ENCODE results near the gene CSF3. TPM values are rescaled to one million over a fixed set of nuclear protein-coding genes. Genes with fewer than 3 reads are reported as not detected.

CSF3 gene
- total RNA-seq, 1 donor from 2014 or later, result not detected

DNA sequence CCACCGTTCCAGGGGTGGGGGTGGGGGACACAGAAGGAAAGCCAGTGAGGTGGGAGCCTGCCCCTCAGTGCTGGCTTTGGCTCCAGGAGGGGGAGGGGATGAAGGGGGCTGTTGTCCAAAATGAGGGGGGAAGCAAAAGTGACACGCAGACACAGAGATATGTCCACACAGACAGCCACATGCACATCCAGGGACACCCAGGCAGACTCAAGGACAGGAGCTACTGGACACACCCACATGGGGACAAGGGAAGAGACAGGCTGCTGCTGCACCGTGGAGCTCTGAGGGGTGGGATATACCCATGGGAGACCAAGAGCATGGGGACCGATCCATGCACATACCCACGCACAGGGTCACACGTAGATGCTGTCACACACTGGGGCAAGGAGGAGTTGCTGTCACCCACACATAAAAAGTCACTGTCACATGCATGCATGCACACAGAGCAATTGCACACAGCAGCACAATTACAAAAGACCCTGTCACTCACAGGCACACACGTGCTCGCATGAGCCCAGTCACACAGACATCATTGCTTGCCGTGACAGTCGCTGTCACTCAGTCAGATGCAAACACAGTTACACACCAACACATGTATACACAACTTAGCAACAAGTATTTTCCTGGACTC is 48.8 kb downstream of the CSF3 start:
- DNase-seq (ENCODE audit: low spot score, unreplicated experiment), result no peak
- peaks cover 40% of the 10 kb centered on the region for H3K4me1 Mint-ChIP-seq (ENCODE audit: low read depth)
- H3K4me3 Mint-ChIP-seq (ENCODE audit: low read depth), result peak overlapping the region; percentile 87

DNA sequence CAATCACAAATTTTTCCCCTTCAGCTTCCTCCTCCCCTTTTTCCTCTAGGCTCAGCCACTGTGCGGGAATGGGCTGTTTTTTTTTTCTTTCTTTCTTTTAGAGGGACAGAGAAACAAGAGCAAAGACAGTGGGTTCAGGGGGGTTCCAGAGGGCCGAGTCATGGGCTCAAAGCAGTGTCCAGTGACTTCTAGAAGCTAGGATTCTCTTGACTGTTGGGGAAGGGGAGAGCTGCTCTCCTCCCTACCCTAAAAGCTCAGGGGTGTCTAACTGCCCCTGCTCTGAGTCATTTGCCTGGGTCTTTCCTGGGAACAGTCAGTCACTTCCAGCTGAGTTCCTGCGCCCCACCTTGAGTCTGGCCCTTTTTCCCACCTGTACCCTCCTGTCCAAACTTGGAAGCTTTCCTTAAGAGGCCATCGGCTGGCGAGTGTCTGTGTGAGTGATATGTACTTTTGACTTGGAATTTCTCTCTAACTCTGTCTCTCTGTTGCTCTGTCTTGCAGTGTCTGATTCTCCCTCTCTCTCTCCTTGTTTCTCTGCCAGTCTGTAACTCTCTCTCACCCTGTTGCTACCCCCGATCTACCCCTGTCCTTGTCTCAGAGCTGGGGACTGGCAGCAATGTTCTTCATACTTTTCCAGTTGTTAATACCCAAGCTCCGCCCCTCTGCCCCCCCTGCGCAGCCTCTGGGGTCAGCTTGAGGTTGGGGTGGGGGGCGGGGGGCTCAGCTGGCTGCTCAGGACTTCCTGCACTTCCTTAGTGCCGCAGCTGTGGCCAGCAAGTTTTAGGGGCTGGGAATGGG is 49.9 kb downstream of the CSF3 start:
- Mint-ChIP-seq H3K4me1 (ENCODE audit: low read depth) (peaks cover 52% of the 10 kb centered on the region), H3K9me3 (ENCODE audit: low read depth) (no peaks in the 10 kb centered on the region), H3K36me3 (ENCODE audit: insufficient read depth) (no peaks in the 10 kb centered on the region), H3K27me3 (peaks cover 16% of the 10 kb centered on the region), H3K4me3 (ENCODE audit: low read depth) (peak overlapping the region; percentile 87), H3K27ac (peak overlapping the region; percentile 82)
- DNase-seq (ENCODE audit: low spot score, unreplicated experiment), result no peak
- TF ChIP-seq, protein P1, sequence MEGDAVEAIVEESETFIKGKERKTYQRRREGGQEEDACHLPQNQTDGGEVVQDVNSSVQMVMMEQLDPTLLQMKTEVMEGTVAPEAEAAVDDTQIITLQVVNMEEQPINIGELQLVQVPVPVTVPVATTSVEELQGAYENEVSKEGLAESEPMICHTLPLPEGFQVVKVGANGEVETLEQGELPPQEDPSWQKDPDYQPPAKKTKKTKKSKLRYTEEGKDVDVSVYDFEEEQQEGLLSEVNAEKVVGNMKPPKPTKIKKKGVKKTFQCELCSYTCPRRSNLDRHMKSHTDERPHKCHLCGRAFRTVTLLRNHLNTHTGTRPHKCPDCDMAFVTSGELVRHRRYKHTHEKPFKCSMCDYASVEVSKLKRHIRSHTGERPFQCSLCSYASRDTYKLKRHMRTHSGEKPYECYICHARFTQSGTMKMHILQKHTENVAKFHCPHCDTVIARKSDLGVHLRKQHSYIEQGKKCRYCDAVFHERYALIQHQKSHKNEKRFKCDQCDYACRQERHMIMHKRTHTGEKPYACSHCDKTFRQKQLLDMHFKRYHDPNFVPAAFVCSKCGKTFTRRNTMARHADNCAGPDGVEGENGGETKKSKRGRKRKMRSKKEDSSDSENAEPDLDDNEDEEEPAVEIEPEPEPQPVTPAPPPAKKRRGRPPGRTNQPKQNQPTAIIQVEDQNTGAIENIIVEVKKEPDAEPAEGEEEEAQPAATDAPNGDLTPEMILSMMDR (IDR thresholded peaks at IDR 0.05; ENCODE audit: unreplicated experiment), result no peak

More for the DNA sequence above, 48.8 kb downstream of the CSF3 start:
- TF ChIP-seq, protein P1 (IDR thresholded peaks at IDR 0.05; ENCODE audit: unreplicated experiment), result no peak
- Mint-ChIP-seq H3K36me3 (ENCODE audit: insufficient read depth) (no peaks in the 10 kb centered on the region), H3K9me3 (ENCODE audit: low read depth) (no peaks in the 10 kb centered on the region), H3K27me3 (peaks cover 20% of the 10 kb centered on the region), H3K27ac (peak overlapping the region; percentile 91)

DNA sequence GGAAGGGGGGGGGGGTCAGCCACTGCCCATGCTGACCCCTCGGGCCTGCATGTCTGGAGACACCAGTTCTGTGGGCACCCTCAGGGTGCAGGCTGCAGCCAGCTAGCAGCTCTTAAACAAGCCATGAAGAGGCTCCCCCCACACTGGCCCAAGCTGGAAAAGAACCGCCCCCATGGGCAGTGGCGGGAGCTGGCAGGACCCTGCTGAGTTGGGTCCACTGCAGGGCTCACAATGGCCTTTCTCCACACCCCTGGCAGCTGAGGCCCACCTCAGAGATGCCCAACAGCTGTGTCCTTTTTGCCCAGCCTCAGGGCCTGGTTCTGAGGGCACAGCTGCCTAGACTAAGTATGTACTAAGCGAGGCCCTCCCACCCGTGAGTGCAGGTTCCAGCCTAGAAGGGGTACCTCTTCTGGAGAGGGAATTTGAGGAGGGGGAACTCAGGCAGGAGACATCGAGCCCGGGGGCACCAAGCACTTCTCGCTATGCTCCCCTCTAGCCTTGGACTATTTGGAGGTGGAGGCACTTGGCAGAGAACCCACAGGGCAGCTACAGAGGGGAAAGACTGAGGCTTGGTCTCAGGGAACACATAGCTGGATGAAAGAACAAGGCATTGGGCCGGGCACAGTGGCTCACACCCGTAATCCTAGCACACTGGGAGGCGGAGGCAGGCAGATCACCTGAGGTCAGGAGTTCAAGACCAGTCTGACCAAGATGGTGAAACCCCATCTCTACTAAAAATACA is 50.7 kb downstream of the CSF3 start:
- Mint-ChIP-seq H3K27ac (no peak overlapping the region), H3K36me3 (ENCODE audit: insufficient read depth) (no peaks in the 10 kb centered on the region), H3K9me3 (ENCODE audit: low read depth) (no peaks in the 10 kb centered on the region), H3K27me3 (peaks cover 13% of the 10 kb centered on the region), H3K4me3 (ENCODE audit: low read depth) (peak overlapping the region; percentile 87), H3K4me1 (ENCODE audit: low read depth) (peaks cover 56% of the 10 kb centered on the region)
- TF ChIP-seq, protein P1 (IDR thresholded peaks at IDR 0.05; ENCODE audit: unreplicated experiment), result no peak
- no peak for DNase-seq (ENCODE audit: low spot score, unreplicated experiment)

Small RNA genes lying within 50 kb of the gene (microRNA-seq; reads per million reads assigned to microRNA genes)
- gene MIR6884 (ENCODE audit: borderline number of aligned reads, unreplicated experiment), result not detected

Other genes with a start within 250 kb of the CSF3 start
- not detected in 2 replicates for gene IKZF3, start 151.1 kb upstream of the CSF3 start, total RNA-seq
- not detected in 2 replicates for gene ZPBP2, start 147.2 kb upstream of the CSF3 start, total RNA-seq
- 25.7 and 25.9 TPM in 2 replicates for gene GSDMB, start 96.8 kb upstream of the CSF3 start, total RNA-seq
- 80.4 and 87.6 TPM in 2 replicates for gene ORMDL3, start 87.8 kb upstream of the CSF3 start, total RNA-seq
- gene LRRC3C, start 87.7 kb upstream of the CSF3 start, total RNA-seq, result not detected in 2 replicates
- not detected in 2 replicates for gene GSDMA, start 52.4 kb upstream of the CSF3 start, total RNA-seq
- 117 and 119 TPM in 2 replicates for gene PSMD3, start 34.6 kb upstream of the CSF3 start, total RNA-seq
- gene MED24, start 39.0 kb downstream of the CSF3 start, total RNA-seq, result 143 and 161 TPM in 2 replicates
- 21.3 and 25.0 TPM in 2 replicates for gene THRA, start 47.5 kb downstream of the CSF3 start, total RNA-seq
- gene NR1D1, start 85.1 kb downstream of the CSF3 start, total RNA-seq, result 2.4 and 2.6 TPM in 2 replicates
- gene MSL1, start 106.5 kb downstream of the CSF3 start, total RNA-seq, result 137 and 143 TPM in 2 replicates
- 121 and 122 TPM in 2 replicates for gene CASC3, start 125.1 kb downstream of the CSF3 start, total RNA-seq
- 17.0 and 18.3 TPM in 2 replicates for gene RAPGEFL1, start 162.0 kb downstream of the CSF3 start, total RNA-seq
- gene WIPF2, start 203.9 kb downstream of the CSF3 start, total RNA-seq, result 37.5 and 38.2 TPM in 2 replicates

Measured in progenitor cell of endocrine pancreas (in vitro differentiated cells).